ENCODE results near the gene UPK3BL2. TPM values are rescaled to one million over a fixed set of nuclear protein-coding genes. Genes with fewer than 3 reads are reported as not detected.
"Not testable (repeated sequence)": the region's sequence is repeated elsewhere in the genome, so short reads cannot be mapped to it uniquely, and the experiment has no call there.

Gene UPK3BL2
- total RNA-seq, 1 donor from 2014 or later = 2.6 TPM

GRCh38 chr7:102494473-102495149, 48.9 kb downstream of the UPK3BL2 start:
- not testable (repeated sequence) for H3K4me1 ChIP-seq (ENCODE audit: control insufficient read depth in 3 of 3, insufficient read depth in 3 of 3, low read length in 3 of 3); H3K27ac ChIP-seq (ENCODE audit: low read depth, low read length); H3K36me3 ChIP-seq (ENCODE audit: control insufficient read depth in 3 of 3, insufficient read depth in 3 of 3, low read length in 3 of 3); H3K27me3 ChIP-seq (ENCODE audit: control insufficient read depth in 3 of 3, insufficient read depth in 3 of 3, low read length in 3 of 3); H3K9me3 ChIP-seq (ENCODE audit: control insufficient read depth in 3 of 3, low read length in 3 of 3); H3K9ac ChIP-seq (ENCODE audit: low read depth in 1 of 3, low read length in 3 of 3); H3K4me3 ChIP-seq (ENCODE audit: low read length in 3 of 3)

- not testable (repeated sequence) for H3K27ac ChIP-seq (ENCODE audit: low read depth, low read length); H3K9ac ChIP-seq (ENCODE audit: low read depth in 1 of 3, low read length in 3 of 3); H3K4me3 ChIP-seq (ENCODE audit: low read length in 3 of 3); H3K36me3 ChIP-seq (ENCODE audit: control insufficient read depth in 3 of 3, insufficient read depth in 3 of 3, low read length in 3 of 3); H3K9me3 ChIP-seq (ENCODE audit: control insufficient read depth in 3 of 3, low read length in 3 of 3); H3K4me1 ChIP-seq (ENCODE audit: control insufficient read depth in 3 of 3, insufficient read depth in 3 of 3, low read length in 3 of 3); H3K27me3 ChIP-seq (ENCODE audit: control insufficient read depth in 3 of 3, insufficient read depth in 3 of 3, low read length in 3 of 3)
Observed at GRCh38 chr7:102494026-102494425, 49.5 kb downstream of the UPK3BL2 start.

- H3K27ac ChIP-seq (ENCODE audit: low read depth, low read length); H3K9ac ChIP-seq (ENCODE audit: low read depth in 1 of 3, low read length in 3 of 3); H3K4me3 ChIP-seq (ENCODE audit: low read length in 3 of 3); H3K9me3 ChIP-seq (ENCODE audit: control insufficient read depth in 3 of 3, low read length in 3 of 3); H3K36me3 ChIP-seq (ENCODE audit: control insufficient read depth in 3 of 3, insufficient read depth in 3 of 3, low read length in 3 of 3); H3K4me1 ChIP-seq (ENCODE audit: control insufficient read depth in 3 of 3, insufficient read depth in 3 of 3, low read length in 3 of 3); H3K27me3 ChIP-seq (ENCODE audit: control insufficient read depth in 3 of 3, insufficient read depth in 3 of 3, low read length in 3 of 3): not testable (repeated sequence)
Observed at GRCh38 chr7:102493220-102493935, 50.1 kb downstream of the UPK3BL2 start.

GRCh38 chr7:102490529-102491075, 52.9 kb downstream of the UPK3BL2 start:
- H3K9me3 ChIP-seq (ENCODE audit: control insufficient read depth in 3 of 3, low read length in 3 of 3); H3K4me1 ChIP-seq (ENCODE audit: control insufficient read depth in 3 of 3, insufficient read depth in 3 of 3, low read length in 3 of 3); H3K27ac ChIP-seq (ENCODE audit: low read depth, low read length); H3K27me3 ChIP-seq (ENCODE audit: control insufficient read depth in 3 of 3, insufficient read depth in 3 of 3, low read length in 3 of 3); H3K36me3 ChIP-seq (ENCODE audit: control insufficient read depth in 3 of 3, insufficient read depth in 3 of 3, low read length in 3 of 3); H3K4me3 ChIP-seq (ENCODE audit: low read length in 3 of 3); H3K9ac ChIP-seq (ENCODE audit: low read depth in 1 of 3, low read length in 3 of 3): not testable (repeated sequence)

Other genes starting within 250 kb of the UPK3BL2 start
- gene SPDYE6, start 187.3 kb downstream of the UPK3BL2 start, total RNA-seq = not detected
- 9.4 TPM for gene PRKRIP1, start 147.3 kb downstream of the UPK3BL2 start, total RNA-seq
- 3.1 TPM for gene ORAI2, start 110.1 kb downstream of the UPK3BL2 start, total RNA-seq
- gene ALKBH4, start 78.8 kb downstream of the UPK3BL2 start, total RNA-seq = 10.4 TPM
- gene LRWD1, start 78.7 kb downstream of the UPK3BL2 start, total RNA-seq = 12.5 TPM
- 19.8 TPM for gene POLR2J, start 64.8 kb downstream of the UPK3BL2 start, total RNA-seq
- gene RASA4B, start 25.9 kb downstream of the UPK3BL2 start, total RNA-seq = 2.6 TPM
- not detected for gene SPDYE2, start 7.5 kb upstream of the UPK3BL2 start, total RNA-seq
- gene POLR2J3, start 28.9 kb upstream of the UPK3BL2 start, total RNA-seq = 20.4 TPM
- gene RASA4, start 73.1 kb upstream of the UPK3BL2 start, total RNA-seq = 17.2 TPM
- gene UPK3BL1, start 99.1 kb upstream of the UPK3BL2 start, total RNA-seq = 7.3 TPM
- gene SPDYE2B, start 106.6 kb upstream of the UPK3BL2 start, total RNA-seq = not detected
- 2.1 TPM for gene POLR2J2, start 128.0 kb upstream of the UPK3BL2 start, total RNA-seq
- 17.7 TPM for gene FAM185A, start 205.3 kb upstream of the UPK3BL2 start, total RNA-seq